Fibroblast of the aortic adventitia (primary cell): ENCODE data around the gene GPLD1. TPM values are rescaled to one million over a fixed set of nuclear protein-coding genes. Genes with fewer than 3 reads are reported as not detected.
"Not testable (repeated sequence)": the region's sequence is repeated elsewhere in the genome, so short reads cannot be mapped to it uniquely, and the experiment has no call there.

Experiments used
- DNase-seq: peaks from one replicate; pipeline ENCODE4 v3.0.0-alpha.2; 2010; ENCODE audit warnings: low read depth
- H3K4me3 ChIP-seq: 2 replicates; pipeline ENCODE4 v1.5.1; 2011; ENCODE audit warnings: low read depth, mild to moderate bottlenecking, control low read depth, low read length, moderate library complexity
- total RNA-seq: library from RNA; depleted of rRNA; stranded (reverse); fragments of >200 nt; gene quantifications from 2 replicates; pipeline ENCODE4 v1.2.3, GENCODE V29; 2012; ENCODE audit warnings: low replicate concordance
- TF ChIP-seq, protein P1 (sequence below): IDR thresholded peaks from 2 replicates; pipeline ENCODE4 v1.5.1; 2011; ENCODE audit warnings: mild to moderate bottlenecking, low read length, control low read depth, inconsistent platforms; ENCODE audit not compliant: insufficient read depth

The GPLD1 gene
- total RNA-seq, 1 donor, result 0.27 TPM

DNA sequence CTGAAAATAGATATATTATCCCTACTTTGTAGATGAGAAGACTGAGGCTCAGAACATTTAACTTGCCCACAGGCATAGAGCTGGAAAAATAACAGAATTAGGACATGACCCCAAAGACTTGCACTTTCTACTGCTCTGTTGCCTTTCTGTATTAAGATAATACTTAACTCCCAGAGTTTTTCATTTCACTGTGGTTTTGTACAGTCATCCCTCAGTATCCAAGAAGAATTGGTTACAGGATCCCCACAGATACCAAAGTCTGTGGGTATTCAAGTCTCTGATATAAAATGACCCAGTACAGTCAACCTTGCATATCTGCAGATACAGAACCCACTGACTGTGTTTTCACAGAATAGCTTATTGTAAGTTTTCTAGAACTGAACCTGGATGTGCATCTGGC, 69.9 kb downstream of the GPLD1 start:
- H3K4me3 ChIP-seq, result no peak overlapping the region
- TF ChIP-seq, protein P1, sequence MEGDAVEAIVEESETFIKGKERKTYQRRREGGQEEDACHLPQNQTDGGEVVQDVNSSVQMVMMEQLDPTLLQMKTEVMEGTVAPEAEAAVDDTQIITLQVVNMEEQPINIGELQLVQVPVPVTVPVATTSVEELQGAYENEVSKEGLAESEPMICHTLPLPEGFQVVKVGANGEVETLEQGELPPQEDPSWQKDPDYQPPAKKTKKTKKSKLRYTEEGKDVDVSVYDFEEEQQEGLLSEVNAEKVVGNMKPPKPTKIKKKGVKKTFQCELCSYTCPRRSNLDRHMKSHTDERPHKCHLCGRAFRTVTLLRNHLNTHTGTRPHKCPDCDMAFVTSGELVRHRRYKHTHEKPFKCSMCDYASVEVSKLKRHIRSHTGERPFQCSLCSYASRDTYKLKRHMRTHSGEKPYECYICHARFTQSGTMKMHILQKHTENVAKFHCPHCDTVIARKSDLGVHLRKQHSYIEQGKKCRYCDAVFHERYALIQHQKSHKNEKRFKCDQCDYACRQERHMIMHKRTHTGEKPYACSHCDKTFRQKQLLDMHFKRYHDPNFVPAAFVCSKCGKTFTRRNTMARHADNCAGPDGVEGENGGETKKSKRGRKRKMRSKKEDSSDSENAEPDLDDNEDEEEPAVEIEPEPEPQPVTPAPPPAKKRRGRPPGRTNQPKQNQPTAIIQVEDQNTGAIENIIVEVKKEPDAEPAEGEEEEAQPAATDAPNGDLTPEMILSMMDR, result no peak
- no peak for DNase-seq

DNA sequence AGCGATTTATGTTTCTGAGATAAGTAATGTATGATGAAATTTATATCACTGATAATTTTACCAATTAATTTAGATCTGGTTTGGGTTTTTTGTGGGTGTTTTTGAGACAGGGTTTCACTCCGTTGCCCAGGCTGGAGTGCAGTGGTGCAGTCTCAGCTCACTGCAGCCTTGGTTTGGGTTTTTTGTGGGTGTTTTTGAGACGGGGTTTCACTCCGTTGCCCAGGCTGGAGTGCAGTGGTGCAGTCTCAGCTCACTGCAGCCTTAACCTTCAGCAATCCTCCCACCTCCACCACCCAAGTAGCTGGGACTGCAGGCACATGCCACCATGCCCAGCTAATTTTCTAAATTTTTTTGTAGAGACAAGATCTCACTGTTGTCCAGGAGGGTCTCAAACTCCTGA, 73.6 kb downstream of the GPLD1 start:
- TF ChIP-seq, protein P1, result no peak
- DNase-seq, result no peak

DNA sequence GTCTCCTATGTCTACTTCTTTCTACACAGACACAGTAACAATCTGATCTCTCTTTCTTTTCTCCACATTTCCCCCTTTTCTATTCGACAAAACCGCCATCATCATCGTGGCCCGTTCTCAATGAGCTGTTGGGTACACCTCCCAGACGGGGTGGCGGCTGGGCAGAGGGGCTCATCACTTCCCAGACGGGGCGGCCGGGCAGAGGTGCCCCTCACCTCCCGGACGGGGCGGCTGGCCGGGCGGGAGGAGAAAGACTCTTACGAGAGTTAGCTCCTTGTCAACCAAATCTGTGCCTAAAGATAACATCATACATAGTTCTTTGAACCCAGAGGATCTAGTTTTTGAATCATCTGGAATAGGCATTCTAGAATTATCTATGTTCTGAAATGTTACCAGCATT, 74.8 kb downstream of the GPLD1 start:
- not testable (repeated sequence) for H3K4me3 ChIP-seq, DNase-seq

More for the DNA sequence above, 73.6 kb downstream of the GPLD1 start:
- H3K4me3 ChIP-seq, result no peak overlapping the region

DNA sequence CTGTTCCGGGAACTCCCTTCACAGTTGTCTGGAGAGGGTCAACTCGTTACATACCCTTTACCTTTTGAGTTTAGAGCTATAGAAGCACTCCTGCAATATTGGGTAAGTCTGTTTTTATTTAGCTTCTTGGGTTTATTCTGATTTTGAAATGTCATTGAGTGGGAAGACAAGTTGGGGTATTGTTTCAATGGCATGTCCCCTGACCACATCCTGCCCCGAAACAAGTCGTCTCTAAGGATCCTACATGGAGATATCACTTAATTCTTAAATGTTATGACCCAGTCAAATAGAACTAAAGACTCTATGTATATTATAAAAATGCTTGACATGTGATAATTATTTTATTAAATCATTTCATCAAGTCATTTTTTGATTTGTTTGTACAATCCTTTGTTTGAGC, 77.1 kb downstream of the GPLD1 start:
- H3K4me3 ChIP-seq, result no peak overlapping the region
- no peak for DNase-seq
- TF ChIP-seq, protein P1, result no peak

DNA sequence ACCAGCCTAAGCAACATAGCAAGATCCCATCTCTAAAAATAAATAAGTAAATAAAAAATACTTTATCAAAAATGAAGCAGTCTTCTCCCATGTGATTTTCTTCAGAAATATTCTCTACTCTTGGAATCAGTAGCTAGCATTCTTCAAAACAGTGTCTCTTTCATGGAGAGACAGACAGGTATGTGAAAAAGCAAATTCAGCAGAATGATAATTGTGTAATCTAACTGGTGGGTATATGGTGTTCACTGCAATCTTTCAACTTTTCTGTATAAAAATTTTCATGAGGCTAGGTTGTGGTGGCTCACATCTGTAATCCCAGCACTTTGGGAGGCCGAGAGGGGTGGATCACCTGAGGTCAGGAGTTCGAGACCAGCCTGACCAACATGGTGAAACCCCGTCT, 78.8 kb downstream of the GPLD1 start:
- TF ChIP-seq, protein P1, result no peak
- H3K4me3 ChIP-seq, result no peak overlapping the region
- DNase-seq, result no peak

DNA sequence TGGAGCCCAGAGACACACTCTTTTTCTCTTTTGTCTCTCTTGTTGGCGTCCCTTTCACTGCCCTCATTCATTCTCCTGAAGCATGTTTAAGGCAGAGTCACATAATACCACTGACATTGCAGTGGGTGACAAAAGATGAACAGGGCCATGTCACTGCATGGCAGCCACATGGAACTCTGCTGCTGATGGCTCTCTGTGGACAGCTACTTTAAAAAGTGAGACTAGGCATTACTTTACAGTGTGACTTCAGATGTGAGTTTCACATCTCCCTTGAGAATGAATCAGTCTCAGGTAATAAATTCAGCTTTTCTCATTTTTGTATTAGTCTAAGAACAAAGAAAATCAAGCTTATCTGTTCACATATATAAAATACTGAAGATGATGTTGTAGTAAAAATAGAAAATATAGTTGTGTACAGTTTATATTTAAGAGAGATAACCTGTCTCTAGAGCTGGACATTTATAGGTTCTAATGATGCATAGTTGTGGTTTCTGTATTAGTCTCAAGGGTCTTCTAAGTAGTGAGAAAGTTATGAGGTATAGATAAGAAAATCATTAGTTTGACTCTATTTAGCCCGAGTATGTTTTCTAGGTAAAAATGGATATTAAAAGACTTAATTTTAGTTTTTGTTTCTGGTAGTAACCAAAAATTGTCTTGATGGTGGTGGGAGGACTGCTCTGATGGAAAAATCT, 80.5 kb downstream of the GPLD1 start:
- DNase-seq, result no peak
- H3K4me3 ChIP-seq, result no peak overlapping the region

DNA sequence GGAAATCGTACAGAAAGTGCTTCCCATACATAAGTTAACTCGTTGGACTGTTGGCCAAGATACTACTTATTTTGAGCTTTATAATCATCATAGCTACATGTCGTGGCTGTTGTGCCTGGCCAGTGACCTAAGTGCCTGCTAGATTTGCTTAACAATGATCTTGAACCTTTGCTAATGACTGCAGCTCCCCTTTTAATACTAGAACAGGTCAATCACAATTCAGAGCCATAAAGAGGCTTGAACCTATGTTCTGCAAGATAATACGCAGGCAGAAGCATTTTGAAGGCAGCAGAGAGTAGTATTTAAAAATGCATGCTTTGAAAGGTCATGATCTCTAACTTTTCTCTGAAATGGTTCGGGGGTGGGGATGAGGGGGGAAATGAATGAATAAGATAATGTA, 84.1 kb downstream of the GPLD1 start:
- no peak for DNase-seq
- H3K4me3 ChIP-seq, result no peak overlapping the region
- TF ChIP-seq, protein P1, result no peak

More for the DNA sequence above, 80.5 kb downstream of the GPLD1 start:
- TF ChIP-seq, protein P1, result no peak
